GM12878 (cell line): ENCODE data around the gene CALR. TPM values are rescaled to one million over a fixed set of nuclear protein-coding genes. Genes with fewer than 3 reads are reported as not detected.

Experiments
- ATF2 ChIP-seq: IDR thresholded peaks from 2 replicates; pipeline ENCODE4 v1.6.1; 2012; ENCODE audit warnings: low read length, inconsistent platforms
- E4F1 ChIP-seq: fragments of 450-650 bp; IDR thresholded peaks from 2 replicates; pipeline ENCODE4 v1.6.1; 2018; ENCODE audit warnings: borderline replicate concordance, mild to moderate bottlenecking; ENCODE audit not compliant: partially characterized antibody
- EZH2 ChIP-seq: IDR thresholded peaks from 2 replicates; pipeline ENCODE4 v1.6.1; 2012; ENCODE audit warnings: low read depth, mild to moderate bottlenecking, control low read depth, inconsistent platforms, low read length, borderline replicate concordance; ENCODE audit not compliant: control insufficient read depth
- HDGF ChIP-seq: fragments of 450-650 bp; IDR thresholded peaks from 2 replicates; pipeline ENCODE4 v1.6.1; 2016; ENCODE audit warnings: antibody characterized with exemption
- PKNOX1 ChIP-seq: fragments of 450-650 bp; IDR thresholded peaks from 2 replicates; pipeline ENCODE4 v1.6.1; 2016; ENCODE audit warnings: mild to moderate bottlenecking
- STAT3 ChIP-seq: IDR thresholded peaks from 2 replicates; pipeline ENCODE4 v1.6.1; 2011; ENCODE audit warnings: low read depth, low read length, improper control_type of control experiment
- TCF7 ChIP-seq: IDR thresholded peaks from 2 replicates; pipeline ENCODE4 v1.6.1; 2014; ENCODE audit warnings: antibody characterized with exemption, borderline replicate concordance
- polyA plus RNA-seq, 11 experiments: library from polyadenylated mRNA; depleted of rRNA in 4 of 11; unstranded in 6 of 11; stranded (reverse) in 5 of 11; fragments of >200 nt; fragmentation: Nextera tagmentation in 4 of 11; fragmentation: Illumina TruSeq in 1 of 11; extraction: Ambion mirVana in 4 of 11; extraction: Trizol in 1 of 11; gene quantifications; 1 replicate in 1 of 11; 2 replicates in 10 of 11; pipeline versions ENCODE4 v1.2.1 to v1.2.3, GENCODE V29; 2011 to 2016; ENCODE audit warnings: inconsistent platforms in 2 of 11, missing spikeins in 2 of 11, low read depth in 1 of 11
- total RNA-seq, 4 experiments: library from RNA; depleted of rRNA in 3 of 4; stranded (reverse); fragments of >200 nt in 3 of 4; fragmentation: Illumina TruSeq in 1 of 4; extraction: Trizol in 1 of 4; gene quantifications; 2 replicates each; pipeline versions ENCODE4 v1.2.1 to v1.2.3, GENCODE V29; 2013 to 2021

The CALR gene
- total and polyA plus RNA-seq, 10 of the 15 experiments (the other 5 are each of a cell fraction or from before 2014, with no cell fraction given), result 202 to 1,451 (median 749) TPM

GRCh38 chr19:12945479-12946091 lies 7.2 kb downstream of the CALR start, which contains the start of gene RAD23A (continued):
- TF ChIP-seq ATF2 (peak; percentile 83), E4F1 (no peak), HDGF (0 out of 2 replicates have a peak, but pooled peaks have one; percentile 12), TCF7 (no peak), PKNOX1 (peak; percentile 88), STAT3 (no peak), EZH2 (no peak)
